ENCODE measurements around the gene LAD1.

- TF ChIP-seq CTCF (IDR thresholded peaks at IDR 0.05) (peak; percentile 77 to 86 (median 79)), POLR2A (IDR thresholded peaks at IDR 0.05) (no peak), POLR2AphosphoS5 (IDR thresholded peaks at IDR 0.05; ENCODE audit: insufficient read depth in 1 of 2, low read depth in 1 of 2) (peak in 1 of 2 donors; percentile 47)
Measured at GRCh38 chr1:201447903-201448871, 49.1 kb upstream of the LAD1 start.

Measured in vagina (tissue), 2 donors.